Smooth muscle cell of the brain vasculature (primary cell): ENCODE results near the gene CELA1.
A peak's percentile ranks its signal among the peaks of the same experiment; 100 is the strongest.

Source experiments
- DNase-seq: peaks from one replicate; pipeline ENCODE4 v3.0.0-alpha.2; 2012; ENCODE audit warnings: low read depth, low spot score

Gene CELA1

GRCh38 chr12:51346581-51346980 is at the start of gene CELA1:
CELA1 (minus strand) TSS chr12:51346679; CDS start chr12:51346638, 41 bp downstream.
- no peak for DNase-seq

GRCh38 chr12:51395283-51396230 is 49.1 kb upstream of the CELA1 start:
- no peak for DNase-seq

GRCh38 chr12:51393676-51394545 is 47.4 kb upstream of the CELA1 start:
- no peak for DNase-seq

GRCh38 chr12:51392556-51393237 is 46.2 kb upstream of the CELA1 start:
- DNase-seq, result no peak

GRCh38 chr12:51391283-51392123 is 45.0 kb upstream of the CELA1 start, which contains the start of gene GALNT6:
GALNT6 (minus strand) TSS chr12:51391406; CDS start chr12:51379781, 11,625 bp downstream.
- no peak for DNase-seq

GRCh38 chr12:51390891-51391282 is 44.4 kb upstream of the CELA1 start:
- DNase-seq, result no peak

- no peak for DNase-seq
Measured at GRCh38 chr12:51390457-51390856, 44.0 kb upstream of the CELA1 start.

GRCh38 chr12:51389302-51389999 is 43.0 kb upstream of the CELA1 start:
- no peak for DNase-seq

GRCh38 chr12:51388846-51389245 is 42.4 kb upstream of the CELA1 start:
- DNase-seq, result no peak

- DNase-seq, result no peak
Measured at GRCh38 chr12:51388069-51388799, 41.8 kb upstream of the CELA1 start.

- DNase-seq, result no peak
Measured at GRCh38 chr12:51386351-51386750, 39.9 kb upstream of the CELA1 start.

GRCh38 chr12:51383269-51383905 is 36.9 kb upstream of the CELA1 start:
- DNase-seq, result no peak

- no peak for DNase-seq
Measured at GRCh38 chr12:51382173-51382572, 35.7 kb upstream of the CELA1 start.

GRCh38 chr12:51381226-51382079 is 35.0 kb upstream of the CELA1 start:
- peak; percentile 45 for DNase-seq

GRCh38 chr12:51379571-51379970 is 33.1 kb upstream of the CELA1 start:
- DNase-seq, result no peak

- DNase-seq, result no peak
Measured at GRCh38 chr12:51378749-51379148, 32.3 kb upstream of the CELA1 start.

GRCh38 chr12:51377099-51377984 is 30.9 kb upstream of the CELA1 start:
- DNase-seq, result no peak
